Neuronal stem cell (in vitro differentiated cells): Measurements from ENCODE around the gene CAMKK2.

ENCODE experiments used
- DNase-seq: peaks from one replicate; pipeline ENCODE4 v3.0.0-alpha.2; 2013; ENCODE audit warnings: low spot score
- H2AFZ ChIP-seq: one replicate; pipeline ENCODE4 v1.6.1; 2013; ENCODE audit warnings: mild to moderate bottlenecking, low read length, inconsistent platforms
- H2AK5ac ChIP-seq: 2 replicates; pipeline ENCODE4 v1.6.1; 2013; ENCODE audit warnings: low read depth, mild to moderate bottlenecking, inconsistent platforms, low read length, moderate library complexity, mixed read lengths
- H2BK120ac ChIP-seq: 2 replicates; pipeline ENCODE4 v1.6.1; 2013; ENCODE audit warnings: low read depth, mild to moderate bottlenecking, inconsistent platforms, low read length, moderate library complexity, mixed read lengths
- H2BK12ac ChIP-seq: one replicate; pipeline ENCODE4 v1.6.1; 2013; ENCODE audit warnings: low read length, inconsistent platforms
- H2BK15ac ChIP-seq: 2 replicates; pipeline ENCODE4 v1.6.1; 2013; ENCODE audit warnings: mild to moderate bottlenecking, low read length, inconsistent platforms, mixed read lengths
- H2BK5ac ChIP-seq: one replicate; pipeline ENCODE4 v1.6.1; 2013; ENCODE audit warnings: inconsistent platforms, mild to moderate bottlenecking, low read length, moderate library complexity
- H3K14ac ChIP-seq: one replicate; pipeline ENCODE4 v1.6.1; 2013; ENCODE audit warnings: low read length, inconsistent platforms
- H3K18ac ChIP-seq: 2 replicates; pipeline ENCODE4 v1.6.1; 2013; ENCODE audit warnings: low read length, inconsistent platforms
- H3K23ac ChIP-seq: 2 replicates; pipeline ENCODE4 v1.6.1; 2013; ENCODE audit warnings: low read depth, mild to moderate bottlenecking, mixed read lengths, low read length, inconsistent platforms; ENCODE audit not compliant: poor library complexity
- H3K27ac ChIP-seq: replicated peaks from 3 replicates; pipeline ENCODE4 v1.5.1; 2013; ENCODE audit warnings: low read length, inconsistent platforms
- H3K27me3 ChIP-seq, 3 experiments: 2 replicates each; pipeline ENCODE4 v1.6.1; 2013; ENCODE audit warnings: low read length in 3 of 3, mild to moderate bottlenecking in 2 of 3, inconsistent platforms in 1 of 3, low read depth in 1 of 3, mixed read lengths in 1 of 3, moderate library complexity in 1 of 3; ENCODE audit not compliant: control insufficient read depth in 3 of 3, insufficient read depth in 3 of 3
- H3K36me3 ChIP-seq, 2 donors: replicated peaks in 1 of 2; 2 replicates each; pipeline ENCODE4 v1.6.1; 2013; ENCODE audit warnings: low read length in 2 of 2; ENCODE audit not compliant: control insufficient read depth in 2 of 2, insufficient read depth in 2 of 2
- H3K4ac ChIP-seq: 2 replicates; pipeline ENCODE4 v1.6.1; 2013; ENCODE audit warnings: inconsistent platforms, mild to moderate bottlenecking, low read length, moderate library complexity
- H3K4me1 ChIP-seq, 2 donors: 1 replicate in 1 of 2; 2 replicates in 1 of 2; pipeline ENCODE4 v1.6.1; 2013; ENCODE audit warnings: low read length in 2 of 2, low read depth in 1 of 2; ENCODE audit not compliant: control insufficient read depth in 2 of 2, insufficient read depth in 1 of 2
- H3K4me2 ChIP-seq: one replicate; pipeline ENCODE4 v1.6.1; 2013; ENCODE audit warnings: mild to moderate bottlenecking, low read length, inconsistent platforms; ENCODE audit not compliant: insufficient read depth, poor library complexity, severe bottlenecking
- H3K4me3 ChIP-seq, 2 donors: 2 replicates each; pipeline ENCODE4 v1.5.1; 2013; ENCODE audit warnings: low read length in 2 of 2, mild to moderate bottlenecking in 2 of 2, inconsistent platforms in 1 of 2, moderate library complexity in 1 of 2
- H3K79me1 ChIP-seq: one replicate; pipeline ENCODE4 v1.6.1; 2013; ENCODE audit warnings: low read depth, mild to moderate bottlenecking, inconsistent platforms, low read length, moderate library complexity
- H3K9ac ChIP-seq: one replicate; pipeline ENCODE4 v1.6.1; 2013; ENCODE audit warnings: mild to moderate bottlenecking, low read depth, low read length, inconsistent platforms; ENCODE audit not compliant: poor library complexity
- H3K9me3 ChIP-seq, 2 donors: replicated peaks in 1 of 2; 2 replicates each; pipeline versions ENCODE3 to v1.6.1; 2013; ENCODE audit warnings: low read length in 2 of 2, mild to moderate bottlenecking in 2 of 2, inconsistent platforms in 1 of 2, low read depth in 1 of 2, mixed read lengths in 1 of 2, moderate library complexity in 1 of 2; ENCODE audit not compliant: control insufficient read depth in 2 of 2, insufficient read depth in 1 of 2
- H4K8ac ChIP-seq: one replicate; pipeline ENCODE4 v1.6.1; 2013; ENCODE audit warnings: low read depth, mild to moderate bottlenecking, inconsistent platforms, low read length, moderate library complexity
- H4K91ac ChIP-seq: one replicate; pipeline ENCODE4 v1.6.1; 2013; ENCODE audit warnings: low read length, low read depth, mild to moderate bottlenecking, inconsistent platforms; ENCODE audit not compliant: poor library complexity
- WGBS, 2 donors: extraction: QIAGEN DNeasy Blood & Tissue Kit; methylation state at CpG; one replicate each; pipeline ENCODE4 v1.1.7; 2013; ENCODE audit warnings: missing lambda C conversion rate in 2 of 2, mixed read lengths in 1 of 2; ENCODE audit not compliant: insufficient read length in 2 of 2, insufficient replicate concordance in 1 of 2; ENCODE audit errors: extremely low coverage in 2 of 2; 5-methylcytosine and 5-hydroxymethylcytosine counted together

The CAMKK2 gene

DNA sequence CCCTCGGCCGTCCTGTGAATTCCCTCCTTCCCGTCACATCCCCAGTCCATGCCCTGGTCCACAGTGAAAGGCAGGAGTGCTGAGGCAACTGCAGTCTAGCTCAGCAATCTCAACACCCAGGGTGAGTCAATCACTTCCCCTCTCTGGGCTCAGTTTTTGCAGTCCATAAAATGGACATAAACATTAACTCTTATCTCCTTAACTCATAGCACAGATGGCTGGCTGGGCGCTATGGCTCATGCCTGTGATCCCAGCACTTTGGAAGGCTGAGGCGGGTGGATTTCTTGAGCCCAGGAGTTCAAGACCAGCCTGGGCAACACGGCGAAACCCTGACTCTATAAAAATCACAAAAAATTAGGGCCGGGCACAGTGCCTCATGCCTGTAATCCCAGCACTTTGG lies 32.4 kb downstream of the CAMKK2 start:
- Histone ChIP-seq H3K4me3 (no peak overlapping the region), H3K27me3 (no peaks in the 10 kb centered on the region), H3K18ac (no peak overlapping the region), H3K27ac (no peak overlapping the region), H3K36me3 (peaks cover 28 to 74% of the 10 kb centered on the region in 2 donors), H3K4ac (no peak overlapping the region), H2AFZ (no peak overlapping the region), H2BK12ac (no peak overlapping the region), H3K9me3 (no peaks in the 10 kb centered on the region), H3K23ac (no peak overlapping the region), H2BK5ac (no peak overlapping the region), H4K8ac (no peak overlapping the region), H3K14ac (no peak overlapping the region), H3K9ac (no peak overlapping the region), H3K4me2 (no peak overlapping the region), H4K91ac (no peak overlapping the region), H3K79me1 (no peaks in the 10 kb centered on the region), H2AK5ac (no peak overlapping the region), H3K4me1 (peaks cover 0 to 2% of the 10 kb centered on the region in 2 donors), H2BK120ac (no peak overlapping the region), H2BK15ac (no peak overlapping the region)
- DNase-seq = no peak
- WGBS, 2 donors = no CpG with 5 or more reads among the region's 8 CpGs

DNA sequence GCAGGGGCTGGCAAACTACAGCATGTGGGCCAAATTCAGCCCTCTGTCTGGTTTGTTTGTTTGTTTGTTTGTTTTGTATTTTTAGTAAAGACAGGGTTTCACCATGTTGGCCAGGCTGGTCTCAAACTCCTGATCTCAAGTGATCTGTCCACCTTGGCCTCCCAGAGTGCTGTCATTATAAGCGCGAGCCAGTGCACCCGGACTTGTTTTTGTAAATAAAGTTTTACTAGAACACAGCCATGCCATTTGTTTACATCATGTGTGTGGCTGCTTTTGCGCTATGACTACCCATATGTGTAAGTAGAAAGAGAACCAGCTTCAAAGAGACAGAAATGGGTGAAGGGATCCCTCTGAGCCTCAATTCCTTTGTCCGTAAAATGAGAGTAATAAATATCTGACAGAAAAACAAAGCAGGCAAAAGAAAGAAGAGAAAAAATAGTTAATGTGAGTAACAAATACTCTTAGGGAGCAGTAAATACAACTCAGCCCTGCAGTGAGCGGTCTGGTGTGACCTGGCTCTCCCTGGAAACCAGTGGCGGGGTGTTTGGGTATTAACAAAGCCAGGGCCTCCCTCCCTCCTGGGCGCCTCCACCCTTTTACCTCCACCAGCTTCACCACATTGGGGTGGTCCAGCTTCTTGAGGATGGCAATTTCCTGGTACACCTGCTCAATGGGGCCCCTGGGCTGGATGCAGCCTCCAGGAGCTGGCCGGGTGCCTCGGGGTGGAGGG lies 33.1 kb downstream of the CAMKK2 start:
- Histone ChIP-seq H3K4me1 (peaks cover 0 to 2% of the 10 kb centered on the region in 2 donors), H3K9me3 (no peaks in the 10 kb centered on the region), H3K27me3 (no peaks in the 10 kb centered on the region), H3K4ac (no peak overlapping the region), H3K27ac (no peak overlapping the region), H3K23ac (no peak overlapping the region), H2BK5ac (no peak overlapping the region), H2BK120ac (no peak overlapping the region), H2BK15ac (no peak overlapping the region), H3K4me2 (no peak overlapping the region), H3K79me1 (no peaks in the 10 kb centered on the region), H3K4me3 (no peak overlapping the region), H2AFZ (no peak overlapping the region), H2AK5ac (no peak overlapping the region), H3K9ac (peak overlapping the region; percentile 16), H3K18ac (no peak overlapping the region), H4K91ac (no peak overlapping the region), H2BK12ac (no peak overlapping the region), H4K8ac (no peak overlapping the region), H3K14ac (no peak overlapping the region), H3K36me3 (peaks cover 25 to 71% of the 10 kb centered on the region in 2 donors)
- WGBS, 2 donors = no CpG with 5 or more reads among the region's 10 CpGs
- no peak for DNase-seq

DNA sequence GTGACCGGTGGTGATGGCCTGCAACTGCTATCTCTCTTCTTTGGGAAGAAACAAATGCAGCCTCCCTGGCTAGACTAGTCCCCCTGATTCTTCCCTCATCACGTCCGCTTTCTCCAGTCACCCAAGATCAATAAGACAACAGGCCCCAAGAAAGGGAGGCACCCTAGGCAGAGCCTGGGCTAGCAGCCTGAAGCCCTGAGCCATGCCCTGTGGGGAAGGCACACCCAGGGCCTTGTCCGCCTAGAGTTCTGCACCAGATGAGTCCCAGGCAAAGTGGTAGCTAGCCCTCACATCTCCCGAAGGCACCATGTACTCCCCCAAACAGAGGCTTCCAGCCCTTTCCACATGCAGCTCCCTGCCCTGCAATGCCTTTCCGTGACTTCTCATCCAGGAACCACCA lies 35.1 kb downstream of the CAMKK2 start:
- no CpG with 5 or more reads among the region's 6 CpGs for WGBS, 2 donors
- no peak overlapping the region for H3K4me3 ChIP-seq
- no peak overlapping the region for H2BK120ac ChIP-seq
- no peaks in the 10 kb centered on the region for H3K9me3 ChIP-seq
- no peak for DNase-seq
- H3K36me3 ChIP-seq = peaks cover 24 to 69% of the 10 kb centered on the region in 2 donors
- no peaks in the 10 kb centered on the region for H3K79me1 ChIP-seq
- H3K9ac ChIP-seq = no peak overlapping the region
- H2AK5ac ChIP-seq = no peak overlapping the region
- H2BK5ac ChIP-seq = no peak overlapping the region
- H3K23ac ChIP-seq = no peak overlapping the region
- no peak overlapping the region for H4K91ac ChIP-seq
- H3K4me2 ChIP-seq = no peak overlapping the region
- H4K8ac ChIP-seq = no peak overlapping the region
- H3K27ac ChIP-seq = no peak overlapping the region
- peaks cover 0 to 2% of the 10 kb centered on the region in 2 donors for H3K4me1 ChIP-seq
- no peak overlapping the region for H3K14ac ChIP-seq
- H2BK15ac ChIP-seq = no peak overlapping the region
- H3K27me3 ChIP-seq = no peaks in the 10 kb centered on the region
- no peak overlapping the region for H3K18ac ChIP-seq
- H2AFZ ChIP-seq = no peak overlapping the region
- no peak overlapping the region for H2BK12ac ChIP-seq
- H3K4ac ChIP-seq = no peak overlapping the region

DNA sequence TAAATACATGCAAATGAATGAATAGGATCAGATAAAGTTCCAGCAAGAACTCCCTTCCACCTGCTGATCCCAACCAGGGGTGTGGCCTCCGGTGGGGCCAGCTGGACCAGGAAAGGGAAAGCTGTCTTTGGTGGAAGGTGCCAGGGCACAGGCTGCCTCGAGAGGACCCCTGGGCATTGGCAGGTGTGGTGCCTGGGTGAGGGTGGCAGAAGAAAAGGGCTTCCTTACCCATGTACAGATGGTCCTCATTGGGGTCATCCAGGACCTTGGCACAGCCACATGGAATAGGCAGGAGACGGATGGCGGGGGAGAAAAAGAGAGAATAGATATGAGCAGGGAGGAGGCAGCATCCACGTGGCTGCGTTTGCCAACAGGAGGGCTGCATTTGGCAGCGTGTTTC lies 36.4 kb downstream of the CAMKK2 start:
- Histone ChIP-seq H3K4me3 (no peak overlapping the region), H4K91ac (no peak overlapping the region), H2BK5ac (no peak overlapping the region), H3K4me2 (no peak overlapping the region), H3K4me1 (peaks cover 0 to under 1% of the 10 kb centered on the region in 2 donors), H4K8ac (no peak overlapping the region), H3K18ac (no peak overlapping the region), H3K4ac (no peak overlapping the region), H3K9me3 (no peaks in the 10 kb centered on the region), H3K79me1 (no peaks in the 10 kb centered on the region), H3K27me3 (no peaks in the 10 kb centered on the region), H2AFZ (no peak overlapping the region), H2BK12ac (no peak overlapping the region), H3K36me3 (peaks cover 28 to 73% of the 10 kb centered on the region in 2 donors), H3K9ac (no peak overlapping the region), H2BK120ac (no peak overlapping the region), H2BK15ac (no peak overlapping the region), H3K14ac (no peak overlapping the region), H3K23ac (peak overlapping the region; percentile 49), H2AK5ac (no peak overlapping the region), H3K27ac (no peak overlapping the region)
- WGBS, 2 donors = no CpG with 5 or more reads among the region's 7 CpGs
- no peak for DNase-seq
